Choroid plexus epithelial cell (primary cell): Measurements from ENCODE around the gene FAM174A.

Source experiments
- DNase-seq: peaks from one replicate; pipeline ENCODE4 v3.0.0-alpha.2; 2010; ENCODE audit warnings: low read depth
- H3K4me3 ChIP-seq: 2 replicates; pipeline ENCODE4 v1.5.1; 2011; ENCODE audit warnings: low read depth, mild to moderate bottlenecking, control low read depth, low read length, moderate library complexity
- TF ChIP-seq, protein P1 (sequence below): conservative IDR thresholded peaks from 2 replicates; pipeline ENCODE4 v1.5.1; 2011; ENCODE audit warnings: low read depth, mild to moderate bottlenecking, control low read depth, inconsistent platforms, low read length, moderate library complexity

Gene FAM174A

DNA sequence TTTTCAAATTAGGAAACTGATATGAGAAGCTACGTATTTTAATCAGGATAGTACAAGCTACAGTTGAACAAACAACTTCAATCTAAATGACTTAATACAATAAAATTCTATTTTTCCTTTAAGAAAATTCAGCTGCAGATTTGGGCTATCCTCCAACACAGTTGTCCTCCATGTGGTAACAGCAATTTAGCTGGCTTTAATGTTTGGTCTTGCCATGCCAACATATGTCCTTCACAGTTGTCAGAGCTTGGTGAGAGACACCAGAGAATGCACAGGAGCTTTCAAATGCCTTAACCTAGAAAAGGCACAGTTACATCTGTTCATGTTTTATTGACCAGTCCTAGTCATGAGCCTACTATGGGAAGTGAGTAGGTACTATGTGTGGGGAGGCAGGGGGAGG is 10.8 kb downstream of the FAM174A start:
- no peak for DNase-seq
- TF ChIP-seq, protein P1, sequence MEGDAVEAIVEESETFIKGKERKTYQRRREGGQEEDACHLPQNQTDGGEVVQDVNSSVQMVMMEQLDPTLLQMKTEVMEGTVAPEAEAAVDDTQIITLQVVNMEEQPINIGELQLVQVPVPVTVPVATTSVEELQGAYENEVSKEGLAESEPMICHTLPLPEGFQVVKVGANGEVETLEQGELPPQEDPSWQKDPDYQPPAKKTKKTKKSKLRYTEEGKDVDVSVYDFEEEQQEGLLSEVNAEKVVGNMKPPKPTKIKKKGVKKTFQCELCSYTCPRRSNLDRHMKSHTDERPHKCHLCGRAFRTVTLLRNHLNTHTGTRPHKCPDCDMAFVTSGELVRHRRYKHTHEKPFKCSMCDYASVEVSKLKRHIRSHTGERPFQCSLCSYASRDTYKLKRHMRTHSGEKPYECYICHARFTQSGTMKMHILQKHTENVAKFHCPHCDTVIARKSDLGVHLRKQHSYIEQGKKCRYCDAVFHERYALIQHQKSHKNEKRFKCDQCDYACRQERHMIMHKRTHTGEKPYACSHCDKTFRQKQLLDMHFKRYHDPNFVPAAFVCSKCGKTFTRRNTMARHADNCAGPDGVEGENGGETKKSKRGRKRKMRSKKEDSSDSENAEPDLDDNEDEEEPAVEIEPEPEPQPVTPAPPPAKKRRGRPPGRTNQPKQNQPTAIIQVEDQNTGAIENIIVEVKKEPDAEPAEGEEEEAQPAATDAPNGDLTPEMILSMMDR, result no peak
- H3K4me3 ChIP-seq, result no peak overlapping the region

DNA sequence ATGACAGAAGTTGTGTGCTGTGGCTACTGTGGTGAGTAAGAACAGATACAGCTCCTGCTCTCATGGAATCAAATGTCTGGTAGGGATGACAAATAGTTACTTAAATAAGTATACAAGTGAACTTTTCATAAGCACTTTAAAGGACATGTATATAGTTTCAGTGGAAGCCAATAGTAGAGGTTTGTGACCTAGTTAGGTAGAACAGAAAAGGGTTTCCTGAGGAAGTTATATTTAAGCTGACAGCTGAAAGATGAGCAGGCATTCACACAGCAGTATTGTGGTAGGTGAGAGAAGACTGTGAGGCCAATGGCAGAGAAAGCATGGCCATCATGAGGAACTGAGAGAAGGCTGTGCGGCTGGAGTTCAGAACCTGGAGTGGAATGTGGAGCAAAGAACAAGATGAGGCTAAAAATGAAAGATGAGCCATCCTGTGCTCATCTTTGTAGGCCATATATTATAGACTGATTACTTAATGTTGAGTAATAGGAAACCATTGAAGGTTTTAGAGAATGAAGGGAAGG is 15.4 kb downstream of the FAM174A start:
- DNase-seq, result no peak
- no peak overlapping the region for H3K4me3 ChIP-seq
- TF ChIP-seq, protein P1, result no peak

DNA sequence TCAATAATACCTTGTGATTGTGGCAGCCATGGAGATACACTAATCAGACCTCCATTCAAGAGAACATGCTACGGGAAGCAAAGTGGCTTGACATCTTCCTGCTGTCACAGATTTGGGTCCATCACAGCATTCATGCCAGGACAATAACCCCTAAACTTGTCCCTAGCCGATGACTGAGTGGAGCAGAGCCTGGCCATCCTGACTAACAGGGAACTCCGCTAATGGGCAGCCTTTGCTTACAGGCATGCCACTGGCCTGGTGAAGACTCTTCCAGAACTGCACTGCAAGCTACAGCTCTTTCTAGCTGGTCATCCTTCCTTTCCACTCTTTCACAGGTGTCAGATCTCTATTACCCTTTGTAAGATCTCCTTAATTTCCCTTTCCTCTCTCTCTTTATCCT is 16.0 kb downstream of the FAM174A start:
- no peak for DNase-seq
- H3K4me3 ChIP-seq, result no peak overlapping the region
- TF ChIP-seq, protein P1, result no peak

DNA sequence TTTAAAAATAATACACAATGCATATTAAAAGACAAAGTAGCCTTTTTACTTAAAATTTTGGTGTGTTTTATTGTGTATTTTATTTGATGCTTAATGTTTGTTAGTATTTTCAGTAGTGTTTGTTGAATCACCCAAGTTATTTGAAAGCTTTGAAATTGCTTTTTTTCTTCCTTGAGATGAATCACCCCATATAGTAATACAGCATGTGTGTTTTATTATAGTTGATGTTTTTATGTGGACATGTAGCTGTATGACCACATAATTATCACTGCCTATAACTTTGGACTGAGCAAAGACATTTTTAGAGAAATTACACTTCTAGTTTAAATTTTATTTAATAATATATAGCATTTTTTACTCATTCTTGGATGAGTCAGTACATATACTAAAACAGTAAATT is 18.0 kb downstream of the FAM174A start:
- DNase-seq, result no peak
- H3K4me3 ChIP-seq, result no peak overlapping the region
- TF ChIP-seq, protein P1, result no peak

DNA sequence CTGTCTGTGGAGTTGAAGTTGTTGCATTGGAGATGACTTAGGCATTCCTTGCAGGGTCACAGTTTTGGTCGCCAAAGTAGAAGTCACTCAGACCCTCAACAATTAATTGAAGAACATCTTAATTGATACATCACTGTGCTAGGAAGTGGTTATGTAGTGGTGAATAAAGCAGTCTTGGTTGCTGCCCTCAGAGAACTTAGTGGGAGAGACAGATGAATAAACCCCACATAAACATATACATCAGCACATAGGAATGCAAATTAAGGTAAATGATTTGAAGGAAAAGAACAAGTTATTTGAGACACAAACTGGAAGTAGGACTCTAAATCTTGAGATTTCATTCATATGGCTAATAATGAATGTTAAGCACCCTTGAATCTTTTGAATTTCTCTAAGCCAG is 25.7 kb downstream of the FAM174A start:
- TF ChIP-seq, protein P1, result no peak

DNA sequence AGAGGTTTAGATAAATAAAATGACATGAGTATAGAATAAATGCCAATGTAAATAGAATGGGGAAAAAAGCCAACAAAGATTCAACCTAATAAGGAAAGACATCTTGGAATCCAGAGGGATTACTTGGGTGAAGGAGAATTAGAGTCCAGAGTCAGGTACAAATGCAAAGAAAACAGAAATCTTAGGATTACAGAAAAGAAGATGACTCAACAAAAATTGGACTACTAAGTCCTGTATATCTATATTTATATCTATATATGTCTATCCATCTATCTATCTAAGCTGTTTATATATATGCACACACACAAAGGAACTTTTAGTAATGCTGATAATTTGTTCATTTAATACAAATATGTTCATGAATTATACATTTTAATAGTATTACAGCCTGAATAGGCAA is 27.6 kb downstream of the FAM174A start:
- TF ChIP-seq, protein P1, result no peak
- DNase-seq, result no peak
- no peak overlapping the region for H3K4me3 ChIP-seq

More for the DNA sequence above, 25.7 kb downstream of the FAM174A start:
- DNase-seq, result peak; percentile 17
- H3K4me3 ChIP-seq, result no peak overlapping the region

DNA sequence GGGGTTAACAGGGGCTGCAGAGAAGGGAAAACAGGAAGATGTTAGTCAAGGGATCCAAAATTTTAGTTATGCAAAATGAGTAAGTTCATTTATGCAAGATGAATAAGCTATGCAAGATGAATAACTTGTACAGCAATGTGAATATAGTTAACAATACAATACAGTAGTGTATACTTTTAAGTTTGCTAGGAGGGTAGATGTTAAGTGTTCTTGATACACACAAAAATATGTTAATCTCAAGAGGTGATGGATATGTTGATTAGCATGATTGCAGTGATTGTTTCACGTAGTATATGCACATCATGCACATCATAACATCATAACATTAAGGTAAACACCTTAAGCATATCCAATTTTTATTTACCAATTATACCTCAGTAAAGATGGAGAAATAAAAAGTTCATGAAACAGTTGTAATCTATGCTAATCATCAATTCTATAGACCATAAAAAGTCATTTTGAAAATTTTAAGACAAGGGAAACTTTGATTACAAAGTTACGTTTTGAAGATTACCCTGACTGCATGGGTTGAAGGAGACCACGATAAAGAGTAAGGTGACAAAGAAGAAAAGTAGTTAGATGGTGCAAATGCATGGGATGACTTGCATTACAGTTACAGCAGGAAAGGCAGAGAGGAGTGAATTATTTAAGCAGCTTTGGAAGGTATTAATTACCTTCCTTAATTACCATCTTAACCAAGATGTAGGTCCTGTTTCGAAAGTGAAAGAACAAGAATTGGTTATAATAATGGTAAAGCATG is 31.4 kb downstream of the FAM174A start:
- DNase-seq, result no peak
- TF ChIP-seq, protein P1, result no peak
- H3K4me3 ChIP-seq, result no peak overlapping the region
